ENCODE results near the gene ZNF69. TPM values are rescaled to one million over a fixed set of nuclear protein-coding genes. Genes with fewer than 3 reads are reported as not detected.
"Not testable (repeated sequence)": the region's sequence is repeated elsewhere in the genome, so short reads cannot be mapped to it uniquely, and the experiment has no call there.

ZNF69 gene
- total and polyA plus RNA-seq, 7 experiments from 2014 or later, result 1.4 to 12.1 (median 4.8) TPM

- intact Hi-C loops (cut with micrococcal nuclease), result no loop called here
- no peaks in the 10 kb centered on the region for H3K4me1 Mint-ChIP-seq
- Histone ChIP-seq H3K4me3 (ENCODE audit: low read length) (no peak overlapping the region), H3K27me3 (ENCODE audit: control insufficient read depth in 2 of 2, insufficient read depth in 2 of 2, low read length in 2 of 2) (no peaks in the 10 kb centered on the region), H3K4me1 (ENCODE audit: control insufficient read depth in 2 of 2, insufficient read depth in 2 of 2, low read length in 2 of 2) (no peaks in the 10 kb centered on the region), H3K27ac (ENCODE audit: low read depth, low read length) (no peak overlapping the region), H3K36me3 (ENCODE audit: control insufficient read depth in 2 of 3, insufficient read depth in 3 of 3, low read length in 3 of 3) (peaks cover 13 to 41% (median 17%) of the 10 kb centered on the region in 3 experiments), H3K9me3 (ENCODE audit: control insufficient read depth in 2 of 3, low read length in 3 of 3) (peaks cover 12 to 91% (median 34%) of the 10 kb centered on the region in 3 experiments)
- H3K27ac Mint-ChIP-seq, result no peak overlapping the region
- DNase-seq, result no peak
- H3K4me3 Mint-ChIP-seq, result no peak overlapping the region
- no peaks in the 10 kb centered on the region for H3K27me3 Mint-ChIP-seq
- H3K36me3 Mint-ChIP-seq, result peaks cover 17 to 62% (median 57%) of the 10 kb centered on the region in 5 donors
- POLR2A ChIA-PET, result no interaction called here
- H3K9me3 Mint-ChIP-seq, result peaks cover 3 to 96% (median 71%) of the 10 kb centered on the region in 11 donors
- CTCF ChIA-PET, result no interaction called here
- ATAC-seq, result no peak
Measured at GRCh38 chr19:11868188-11868587, 19.4 kb upstream of the ZNF69 start.

DNA sequence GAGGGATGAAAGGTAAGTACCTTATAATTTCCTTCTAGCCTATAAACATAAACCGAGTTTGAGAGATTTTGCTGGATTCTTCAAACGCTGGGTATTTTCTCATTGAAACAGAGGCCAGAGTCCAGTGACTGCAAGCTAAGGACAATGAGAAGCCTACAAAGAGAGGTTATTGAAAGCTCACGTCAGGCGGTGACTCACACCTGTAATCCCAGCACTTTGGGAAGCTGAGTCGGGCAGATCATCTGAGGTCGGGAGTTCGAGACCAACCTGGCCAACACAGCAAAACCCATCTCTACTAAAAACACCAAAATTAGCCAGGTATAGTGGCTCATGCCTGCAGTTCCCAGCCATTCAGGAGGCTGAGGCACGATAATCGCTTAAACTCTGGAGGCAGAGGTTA lies 15.0 kb upstream of the ZNF69 start:
- no peaks in the 10 kb centered on the region for H3K4me1 Mint-ChIP-seq
- DNase-seq (no peak), ATAC-seq (no peak)
- CTCF ChIA-PET, result interaction anchor here (1.0 kb wide), 1 partner anchor 76 kb away, joined by 3 read pairs; no protein-coding TSS in a partner anchor
- H3K4me3 Mint-ChIP-seq, result no peak overlapping the region
- Histone ChIP-seq H3K27ac (ENCODE audit: low read depth, low read length) (no peak overlapping the region), H3K4me3 (ENCODE audit: low read length) (no peak overlapping the region), H3K36me3 (ENCODE audit: control insufficient read depth in 2 of 3, insufficient read depth in 3 of 3, low read length in 3 of 3) (peaks cover 2 to 14% (median 7%) of the 10 kb centered on the region in 3 experiments), H3K9me3 (ENCODE audit: control insufficient read depth in 2 of 3, low read length in 3 of 3) (peaks cover 7 to 50% (median 24%) of the 10 kb centered on the region in 3 experiments), H3K4me1 (ENCODE audit: control insufficient read depth in 2 of 2, insufficient read depth in 2 of 2, low read length in 2 of 2) (no peaks in the 10 kb centered on the region), H3K27me3 (ENCODE audit: control insufficient read depth in 2 of 2, insufficient read depth in 2 of 2, low read length in 2 of 2) (no peaks in the 10 kb centered on the region)
- H3K9me3 Mint-ChIP-seq, result peaks cover 0 to 63% (median 35%) of the 10 kb centered on the region in 11 donors
- peaks cover 4 to 24% (median 20%) of the 10 kb centered on the region in 5 donors for H3K36me3 Mint-ChIP-seq
- H3K27ac Mint-ChIP-seq, result no peak overlapping the region
- intact Hi-C loops (cut with micrococcal nuclease), result no loop called here
- POLR2A ChIA-PET, result no interaction called here
- no peaks in the 10 kb centered on the region for H3K27me3 Mint-ChIP-seq

DNA sequence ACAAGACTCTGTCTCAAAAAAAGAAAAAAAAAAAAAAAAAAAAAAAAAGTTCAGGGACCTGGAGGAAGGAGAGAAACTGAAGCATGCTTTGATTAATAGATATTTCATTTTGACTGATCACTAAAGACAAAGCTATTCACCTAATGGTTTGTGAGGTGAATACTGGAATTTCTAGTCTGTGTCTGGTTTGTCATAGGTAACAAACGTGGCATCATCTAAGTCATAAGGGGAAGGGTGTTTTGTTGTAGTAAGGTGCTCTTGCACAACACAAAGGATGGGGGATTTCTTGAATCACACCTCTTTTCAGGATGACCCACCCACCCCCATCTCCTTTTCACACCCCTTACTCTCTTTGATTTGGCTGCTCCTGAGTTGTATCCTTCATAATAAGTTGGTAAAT lies 13.8 kb upstream of the ZNF69 start:
- Histone ChIP-seq H3K36me3 (ENCODE audit: control insufficient read depth in 2 of 3, insufficient read depth in 3 of 3, low read length in 3 of 3) (peaks cover 0 to 3% (median 0%) of the 10 kb centered on the region in 3 experiments), H3K9me3 (ENCODE audit: control insufficient read depth in 2 of 3, low read length in 3 of 3) (peaks cover 0 to 38% (median 14%) of the 10 kb centered on the region in 3 experiments), H3K4me1 (ENCODE audit: control insufficient read depth in 2 of 2, insufficient read depth in 2 of 2, low read length in 2 of 2) (no peaks in the 10 kb centered on the region), H3K4me3 (ENCODE audit: low read length) (no peak overlapping the region), H3K27ac (ENCODE audit: low read depth, low read length) (no peak overlapping the region), H3K27me3 (ENCODE audit: control insufficient read depth in 2 of 2, insufficient read depth in 2 of 2, low read length in 2 of 2) (no peaks in the 10 kb centered on the region)
- intact Hi-C loops (cut with micrococcal nuclease), result no loop called here
- Mint-ChIP-seq H3K27ac (no peak overlapping the region), H3K4me3 (no peak overlapping the region), H3K36me3 (peaks cover 0 to 13% (median 8%) of the 10 kb centered on the region in 5 donors), H3K4me1 (no peaks in the 10 kb centered on the region), H3K27me3 (no peaks in the 10 kb centered on the region), H3K9me3 (peaks cover 0 to 52% (median 27%) of the 10 kb centered on the region in 11 donors)
- DNase-seq (no peak), ATAC-seq (no peak)
- POLR2A ChIA-PET, result no interaction called here
- CTCF ChIA-PET, result no interaction called here

DNA sequence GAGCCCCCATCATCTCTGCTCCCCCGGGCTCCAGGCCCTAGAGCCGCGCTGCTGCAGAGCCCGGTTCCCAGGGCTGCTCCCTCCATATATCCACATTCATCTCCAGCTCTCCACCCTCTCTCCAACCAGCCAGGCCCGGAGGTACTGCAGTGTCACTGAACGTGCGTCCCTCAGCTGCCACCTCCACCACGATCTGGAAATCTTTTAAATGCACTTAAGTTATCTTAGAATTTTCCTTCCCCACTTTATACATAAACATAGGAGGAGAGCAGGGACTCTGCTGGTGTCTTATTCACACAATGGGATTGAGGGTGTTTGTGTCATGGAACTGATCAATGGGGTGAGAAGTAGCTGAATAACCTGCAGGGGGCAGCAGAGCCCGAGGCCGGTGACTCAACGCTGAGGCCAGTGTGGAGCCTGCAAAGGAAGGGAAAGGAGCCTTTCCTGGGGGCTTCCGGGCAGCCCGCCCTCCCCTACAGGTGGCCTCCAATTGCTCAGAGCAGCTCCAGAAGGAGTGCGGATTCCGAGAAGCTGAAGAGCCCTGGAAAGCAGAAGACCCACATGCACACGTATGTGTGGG lies 7.8 kb upstream of the ZNF69 start:
- H3K36me3 ChIP-seq (ENCODE audit: control insufficient read depth in 2 of 3, insufficient read depth in 3 of 3, low read length in 3 of 3); POLR2A ChIA-PET; H3K4me3 Mint-ChIP-seq; H3K9me3 Mint-ChIP-seq; H3K4me3 ChIP-seq (ENCODE audit: low read length); H3K27me3 ChIP-seq (ENCODE audit: control insufficient read depth in 2 of 2, insufficient read depth in 2 of 2, low read length in 2 of 2); H3K36me3 Mint-ChIP-seq; H3K4me1 ChIP-seq (ENCODE audit: control insufficient read depth in 2 of 2, insufficient read depth in 2 of 2, low read length in 2 of 2); H3K27ac ChIP-seq (ENCODE audit: low read depth, low read length); H3K9me3 ChIP-seq (ENCODE audit: control insufficient read depth in 2 of 3, low read length in 3 of 3); H3K4me1 Mint-ChIP-seq; H3K27me3 Mint-ChIP-seq: not testable (repeated sequence)
- ATAC-seq (peak; percentile 47), DNase-seq (peak in 4 of 9 donors; percentile 12 to 34 (median 22))
- CTCF ChIA-PET, result interaction anchor here (1.3 to 1.9 kb wide), 2 partner anchors 44 to 109 kb away, joined by 5 read pairs; no protein-coding TSS in a partner anchor
- intact Hi-C loops (cut with micrococcal nuclease), result loop anchor here in 1 of 2 donors (2.0 kb wide), 1 partner anchor 85 kb away; the partner anchor contains the start of gene ZNF763
- peak overlapping the region in 1 of 9 donors; percentile 26 for H3K27ac Mint-ChIP-seq

- H3K27ac Mint-ChIP-seq, result no peak overlapping the region
- ChIA-PET POLR2A (interaction anchor here (0.5 kb wide), 1 partner anchor 72 kb away, joined by 3 read pairs; no protein-coding TSS in a partner anchor), CTCF (interaction anchor here (1.1 to 1.9 kb wide), 3 partner anchors 83 to 111 kb away, joined by 3 to 5 read pairs (median 4); no protein-coding TSS in a partner anchor)
- peaks cover 0 to 3% (median 0%) of the 10 kb centered on the region in 3 experiments for H3K9me3 ChIP-seq (ENCODE audit: control insufficient read depth in 2 of 3, low read length in 3 of 3)
- H3K36me3 Mint-ChIP-seq, result peaks cover 0 to 2% (median 0%) of the 10 kb centered on the region in 5 donors
- no peaks in the 10 kb centered on the region for H3K27me3 ChIP-seq (ENCODE audit: control insufficient read depth in 2 of 2, insufficient read depth in 2 of 2, low read length in 2 of 2)
- H3K36me3 ChIP-seq (ENCODE audit: control insufficient read depth in 2 of 3, insufficient read depth in 3 of 3, low read length in 3 of 3), result no peaks in the 10 kb centered on the region
- no peak for ATAC-seq
- no peak overlapping the region for H3K4me3 ChIP-seq (ENCODE audit: low read length)
- H3K4me1 Mint-ChIP-seq, result peaks cover 0 to 6% (median 0%) of the 10 kb centered on the region in 7 donors
- H3K27me3 Mint-ChIP-seq, result peaks cover 0 to 3% (median 0%) of the 10 kb centered on the region in 5 donors
- intact Hi-C loops (cut with micrococcal nuclease), result loop anchor here in 1 of 2 donors (2.0 kb wide), 1 partner anchor 84 kb away; the partner anchor contains the start of gene ZNF763
- no peak overlapping the region for H3K27ac ChIP-seq (ENCODE audit: low read depth, low read length)
- H3K4me3 Mint-ChIP-seq, result no peak overlapping the region
- DNase-seq, result no peak
- H3K9me3 Mint-ChIP-seq, result peaks cover 0 to 12% (median 0%) of the 10 kb centered on the region in 11 donors
- no peaks in the 10 kb centered on the region for H3K4me1 ChIP-seq (ENCODE audit: control insufficient read depth in 2 of 2, insufficient read depth in 2 of 2, low read length in 2 of 2)
Measured at GRCh38 chr19:11880598-11880997, 7.0 kb upstream of the ZNF69 start.

DNA sequence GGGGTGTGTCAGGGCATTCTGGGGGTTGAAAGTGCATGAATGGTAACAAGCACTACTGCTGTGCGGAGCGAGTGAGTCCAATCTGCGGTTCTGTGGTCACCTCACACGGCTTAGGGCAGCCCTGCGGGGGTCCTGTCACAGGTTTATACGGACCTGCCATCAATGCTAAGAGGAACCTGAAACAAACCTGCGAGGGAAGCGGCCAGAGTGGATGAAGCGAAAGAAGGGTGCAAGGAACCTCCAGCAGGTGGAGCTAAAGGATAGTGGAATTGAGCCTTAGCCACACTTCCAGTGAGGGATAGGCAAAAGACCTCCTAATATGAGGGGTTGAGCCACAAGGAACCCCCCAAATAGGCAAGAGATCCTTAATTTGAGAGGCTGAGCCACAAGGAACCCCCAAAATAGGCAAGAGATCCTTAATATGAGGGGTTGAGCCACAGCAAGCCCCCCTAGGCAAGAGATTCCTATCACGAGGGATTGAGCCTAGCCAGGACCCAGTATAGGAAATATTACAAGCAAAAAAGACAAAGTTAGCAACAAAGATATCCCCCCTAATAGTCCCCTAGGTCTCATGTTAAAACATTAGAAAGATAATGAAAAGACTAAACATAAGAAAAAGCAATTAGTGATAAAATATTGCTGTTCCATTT lies 6.3 kb upstream of the ZNF69 start:
- ATAC-seq, result peak; percentile 74
- Histone ChIP-seq H3K27ac (ENCODE audit: low read depth, low read length) (no peak overlapping the region), H3K4me3 (ENCODE audit: low read length) (no peak overlapping the region), H3K9me3 (ENCODE audit: control insufficient read depth in 2 of 3, low read length in 3 of 3) (peaks cover 0 to 3% (median 0%) of the 10 kb centered on the region in 3 experiments), H3K27me3 (ENCODE audit: control insufficient read depth in 2 of 2, insufficient read depth in 2 of 2, low read length in 2 of 2) (no peaks in the 10 kb centered on the region), H3K4me1 (ENCODE audit: control insufficient read depth in 2 of 2, insufficient read depth in 2 of 2, low read length in 2 of 2) (no peaks in the 10 kb centered on the region), H3K36me3 (ENCODE audit: control insufficient read depth in 2 of 3, insufficient read depth in 3 of 3, low read length in 3 of 3) (no peaks in the 10 kb centered on the region)
- DNase-seq, result peak; percentile 20 to 72 (median 59)
- intact Hi-C loops (cut with micrococcal nuclease), result loop anchor here (1.0 to 2.0 kb wide), 7 partner anchors 44 to 260 kb away; partner anchors contain the start of genes ZNF20 (in 1 of the 2), ZNF700 (in 1 of the 2) and ZNF763 (in 1 of the 2)
- Mint-ChIP-seq H3K9me3 (peaks cover 0 to 11% (median 2%) of the 10 kb centered on the region in 11 donors), H3K36me3 (peaks cover 0 to 4% (median 2%) of the 10 kb centered on the region in 5 donors), H3K4me3 (peak overlapping the region in 1 of 10 donors; percentile 31), H3K27me3 (peaks cover 0 to 3% (median 0%) of the 10 kb centered on the region in 5 donors), H3K27ac (peak overlapping the region in 3 of 9 donors; percentile 3 to 15 (median 12)), H3K4me1 (peaks cover 0 to 7% (median 0%) of the 10 kb centered on the region in 7 donors)
- ChIA-PET CTCF (interaction anchor here (1.1 to 5.2 kb wide), 4 partner anchors 84 to 111 kb away, joined by 3 to 36 read pairs (median 4); no protein-coding TSS in a partner anchor), POLR2A (no interaction called here)
